Measurements from ENCODE around the gene DNAJB9. TPM values are rescaled to one million over a fixed set of nuclear protein-coding genes. Genes with fewer than 3 reads are reported as not detected.
A peak's percentile ranks its signal among the peaks of the same experiment; 100 is the strongest.

The DNAJB9 gene
- total RNA-seq, 1 experiment from 2014 or later, result 22.0 TPM

GRCh38 chr7:108611268-108611667 is 41.6 kb downstream of the DNAJB9 start:
- peaks cover 12% of the 10 kb centered on the region for H3K4me1 Mint-ChIP-seq (ENCODE audit: low read depth, unreplicated experiment)
- no peaks in the 10 kb centered on the region for H3K36me3 ChIP-seq (ENCODE audit: control insufficient read depth, insufficient read depth, low read length)
- ChIA-PET CTCF (no interaction called here), POLR2A (no interaction called here)
- H3K4me3 Mint-ChIP-seq (ENCODE audit: unreplicated experiment), result no peak overlapping the region
- TF ChIP-seq CTCF (IDR thresholded peaks at IDR 0.05; ENCODE audit: insufficient read depth in 1 of 2, low read depth in 1 of 2, low read length in 1 of 2, severe bottlenecking in 1 of 2, unreplicated experiment in 1 of 2), result no peak
- no peaks in the 10 kb centered on the region for H3K9me3 Mint-ChIP-seq (ENCODE audit: unreplicated experiment)
- intact Hi-C loops (cut with micrococcal nuclease; ENCODE audit: unreplicated experiment), result loop anchor here (5.0 kb wide), 1 partner anchor 196 kb away; no protein-coding TSS in a partner anchor
- H3K36me3 Mint-ChIP-seq (ENCODE audit: insufficient read depth, unreplicated experiment), result no peaks in the 10 kb centered on the region
- DNase-seq, result no peak
- no TSS peak for BruUV-seq (replicated peaks)
- no peak overlapping the region for H3K4me3 ChIP-seq (ENCODE audit: low read depth, low read length)
- H3K27me3 ChIP-seq (replicated peaks; ENCODE audit: control insufficient read depth, insufficient read depth, low read length), result no peaks in the 10 kb centered on the region
- no peaks in the 10 kb centered on the region for H3K9me3 ChIP-seq
- H3K4me1 ChIP-seq, result peaks cover 11% of the 10 kb centered on the region; the same call in 1 of the 2 replicates
- no peak overlapping the region for H3K27ac Mint-ChIP-seq (ENCODE audit: unreplicated experiment)
- H3K27me3 Mint-ChIP-seq (ENCODE audit: insufficient read depth, unreplicated experiment), result no peaks in the 10 kb centered on the region

- Histone ChIP-seq H3K36me3 (ENCODE audit: control insufficient read depth, insufficient read depth, low read length) (no peaks in the 10 kb centered on the region), H3K4me1 (peaks cover 11% of the 10 kb centered on the region; the same call in 1 of the 2 replicates), H3K9me3 (no peaks in the 10 kb centered on the region), H3K4me3 (ENCODE audit: low read depth, low read length) (no peak overlapping the region), H3K27me3 (replicated peaks; ENCODE audit: control insufficient read depth, insufficient read depth, low read length) (no peaks in the 10 kb centered on the region)
- peak; percentile 59 to 88 for TF ChIP-seq CTCF (IDR thresholded peaks at IDR 0.05; ENCODE audit: insufficient read depth in 1 of 2, low read depth in 1 of 2, low read length in 1 of 2, severe bottlenecking in 1 of 2, unreplicated experiment in 1 of 2)
- H3K4me1 Mint-ChIP-seq (ENCODE audit: low read depth, unreplicated experiment), result peaks cover 12% of the 10 kb centered on the region
- CTCF ChIA-PET, result no interaction called here
- H3K27me3 Mint-ChIP-seq (ENCODE audit: insufficient read depth, unreplicated experiment), result no peaks in the 10 kb centered on the region
- POLR2A ChIA-PET, result no interaction called here
- H3K9me3 Mint-ChIP-seq (ENCODE audit: unreplicated experiment), result no peaks in the 10 kb centered on the region
- no peak overlapping the region for H3K27ac Mint-ChIP-seq (ENCODE audit: unreplicated experiment)
- H3K36me3 Mint-ChIP-seq (ENCODE audit: insufficient read depth, unreplicated experiment), result no peaks in the 10 kb centered on the region
- BruUV-seq (replicated peaks), result no TSS peak
- intact Hi-C loops (cut with micrococcal nuclease; ENCODE audit: unreplicated experiment), result loop anchor here (1.0 to 5.0 kb wide), 6 partner anchors 21 to 1219 kb away; partner anchors contain the start of genes DNAJB9 and THAP5
- DNase-seq, result peak in 1 of 2 experiments; percentile 62
- no peak overlapping the region for H3K4me3 Mint-ChIP-seq (ENCODE audit: unreplicated experiment)
Measured at GRCh38 chr7:108613147-108613948, 43.7 kb downstream of the DNAJB9 start.

GRCh38 chr7:108613949-108614381 is 44.3 kb downstream of the DNAJB9 start:
- Histone ChIP-seq H3K36me3 (ENCODE audit: control insufficient read depth, insufficient read depth, low read length) (no peaks in the 10 kb centered on the region), H3K27me3 (replicated peaks; ENCODE audit: control insufficient read depth, insufficient read depth, low read length) (no peaks in the 10 kb centered on the region), H3K4me1 (peaks cover 11% of the 10 kb centered on the region; the same call in 1 of the 2 replicates), H3K9me3 (no peaks in the 10 kb centered on the region), H3K4me3 (ENCODE audit: low read depth, low read length) (no peak overlapping the region)
- Mint-ChIP-seq H3K36me3 (ENCODE audit: insufficient read depth, unreplicated experiment) (no peaks in the 10 kb centered on the region), H3K27ac (ENCODE audit: unreplicated experiment) (no peak overlapping the region), H3K27me3 (ENCODE audit: insufficient read depth, unreplicated experiment) (no peaks in the 10 kb centered on the region), H3K4me1 (ENCODE audit: low read depth, unreplicated experiment) (peaks cover 12% of the 10 kb centered on the region), H3K4me3 (ENCODE audit: unreplicated experiment) (no peak overlapping the region), H3K9me3 (ENCODE audit: unreplicated experiment) (no peaks in the 10 kb centered on the region)
- DNase-seq, result no peak
- no peak for TF ChIP-seq CTCF (IDR thresholded peaks at IDR 0.05; ENCODE audit: insufficient read depth in 1 of 2, low read depth in 1 of 2, low read length in 1 of 2, severe bottlenecking in 1 of 2, unreplicated experiment in 1 of 2)
- no TSS peak for BruUV-seq (replicated peaks)
- CTCF ChIA-PET, result no interaction called here
- intact Hi-C loops (cut with micrococcal nuclease; ENCODE audit: unreplicated experiment), result loop anchor here (1.0 to 5.0 kb wide), 6 partner anchors 21 to 1219 kb away; partner anchors contain the start of genes DNAJB9 and THAP5
- POLR2A ChIA-PET, result no interaction called here
